ENCODE data around the gene MTURN. TPM values are rescaled to one million over a fixed set of nuclear protein-coding genes. Genes with fewer than 3 reads are reported as not detected.

Gene MTURN
- total and polyA plus RNA-seq, 2 donors (not counting 1 experiment from before 2014, with no cell fraction given) = 4.5 to 13.9 TPM

DNA sequence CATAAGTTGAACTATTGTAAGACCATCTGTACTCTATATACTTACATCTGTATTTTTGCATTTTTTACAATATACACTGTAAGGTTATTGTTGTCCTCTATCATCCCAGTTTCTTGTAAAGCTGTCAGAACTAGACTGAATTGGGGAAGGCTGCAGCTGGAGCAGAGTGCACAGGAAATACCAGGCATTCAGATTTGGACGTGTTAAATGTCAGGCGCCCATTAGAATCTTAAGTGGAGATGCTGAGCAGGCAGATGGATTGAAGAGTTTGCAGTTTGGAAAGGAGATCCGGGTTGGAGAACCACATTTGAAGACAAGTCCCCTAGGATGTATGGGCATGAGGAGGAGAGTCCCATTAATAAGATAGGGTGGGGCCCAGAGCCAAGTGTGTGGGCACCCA is 40.4 kb downstream of the MTURN start:
- intact Hi-C loops (cut with micrococcal nuclease) = loop anchor here (5.0 kb wide), 1 partner anchor 38 kb away; no protein-coding TSS in a partner anchor
- peaks cover 41% of the 10 kb centered on the region for H3K4me1 Mint-ChIP-seq
- Histone ChIP-seq H3K4me3 (ENCODE audit: control extremely low read depth in 1 of 5, extremely low read depth in 1 of 5, insufficient read depth in 1 of 5, low read depth in 2 of 5, low read length in 4 of 5) (no peak overlapping the region), H3K36me3 (replicated peaks in 1 of 2; ENCODE audit: control extremely low read depth in 1 of 2, control insufficient read depth in 1 of 2, extremely low read depth in 1 of 2, insufficient read depth in 2 of 2, low read length in 1 of 2) (no peaks in the 10 kb centered on the region), H3K9ac (ENCODE audit: low read length) (no peak overlapping the region), H3K27me3 (replicated peaks in 1 of 4; ENCODE audit: control extremely low read depth in 1 of 4, control insufficient read depth in 3 of 4, insufficient read depth in 4 of 4, low read length in 3 of 4) (no peaks in the 10 kb centered on the region), H3K9me3 (ENCODE audit: control extremely low read depth in 1 of 3, control insufficient read depth in 2 of 3, insufficient read depth in 1 of 3, low read length in 2 of 3) (no peaks in the 10 kb centered on the region), H3K27ac (ENCODE audit: low read length in 2 of 2) (no peak overlapping the region), H4K20me1 (ENCODE audit: control insufficient read depth, insufficient read depth, low read length, poor library complexity, severe bottlenecking) (no peaks in the 10 kb centered on the region), H3K79me2 (ENCODE audit: control insufficient read depth, insufficient read depth, low read length) (no peaks in the 10 kb centered on the region), H3K4me1 (ENCODE audit: control insufficient read depth in 2 of 2, insufficient read depth in 2 of 2, low read length in 2 of 2) (peaks cover 28 to 37% of the 10 kb centered on the region in 2 donors), H3K4me2 (replicated peaks; ENCODE audit: low read depth, low read length, poor library complexity, severe bottlenecking) (no peak overlapping the region), H2AFZ (ENCODE audit: insufficient read depth, low read depth, low read length, poor library complexity, severe bottlenecking) (no peak overlapping the region)
- no peak overlapping the region for H3K27ac Mint-ChIP-seq
- ATAC-seq (ENCODE audit: low read depth) = no peak
- ChIA-PET POLR2A (no interaction called here), CTCF (interaction anchor here (1.3 kb wide), 1 partner anchor 389 kb away, joined by 3 read pairs; no protein-coding TSS in a partner anchor)
- WGBS (ENCODE audit: insufficient coverage) = 79% methylated on average over 3 of the region's 3 CpGs
- no peak for TF ChIP-seq EZH2 (IDR thresholded peaks at IDR 0.05; ENCODE audit: borderline replicate concordance, insufficient read depth, low read depth, low read length, poor library complexity, severe bottlenecking)
- TF ChIP-seq CTCF (IDR thresholded peaks at IDR 0.05) = no peak
- no peaks in the 10 kb centered on the region for H3K9me3 Mint-ChIP-seq (ENCODE audit: insufficient read depth)
- no peak for DNase-seq
- H3K4me3 Mint-ChIP-seq = no peak overlapping the region
- H3K27me3 Mint-ChIP-seq = no peaks in the 10 kb centered on the region

GRCh38 chr7:30175636-30176147 is 40.9 kb downstream of the MTURN start:
- H3K4me1 ChIP-seq (ENCODE audit: control insufficient read depth in 2 of 2, insufficient read depth in 2 of 2, low read length in 2 of 2) = peaks cover 28 to 37% of the 10 kb centered on the region in 2 donors
- CTCF ChIA-PET = interaction anchor here (0.8 kb wide), 1 partner anchor 100 kb away, joined by 3 read pairs; no protein-coding TSS in a partner anchor
- no peak for DNase-seq
- no peak overlapping the region for H2AFZ ChIP-seq (ENCODE audit: insufficient read depth, low read depth, low read length, poor library complexity, severe bottlenecking)
- no peaks in the 10 kb centered on the region for H3K79me2 ChIP-seq (ENCODE audit: control insufficient read depth, insufficient read depth, low read length)
- Mint-ChIP-seq H3K4me1 (peaks cover 42% of the 10 kb centered on the region), H3K27me3 (no peaks in the 10 kb centered on the region), H3K27ac (no peak overlapping the region), H3K4me3 (no peak overlapping the region), H3K9me3 (ENCODE audit: insufficient read depth) (no peaks in the 10 kb centered on the region)
- no peaks in the 10 kb centered on the region for H3K36me3 ChIP-seq (replicated peaks in 1 of 2; ENCODE audit: control extremely low read depth in 1 of 2, control insufficient read depth in 1 of 2, extremely low read depth in 1 of 2, insufficient read depth in 2 of 2, low read length in 1 of 2)
- no peak overlapping the region for H3K9ac ChIP-seq (ENCODE audit: low read length)
- POLR2A ChIA-PET = no interaction called here
- no peaks in the 10 kb centered on the region for H4K20me1 ChIP-seq (ENCODE audit: control insufficient read depth, insufficient read depth, low read length, poor library complexity, severe bottlenecking)
- no peaks in the 10 kb centered on the region for H3K9me3 ChIP-seq (ENCODE audit: control extremely low read depth in 1 of 3, control insufficient read depth in 2 of 3, insufficient read depth in 1 of 3, low read length in 2 of 3)
- no peak for TF ChIP-seq CTCF (IDR thresholded peaks at IDR 0.05)
- no peak for TF ChIP-seq EZH2 (IDR thresholded peaks at IDR 0.05; ENCODE audit: borderline replicate concordance, insufficient read depth, low read depth, low read length, poor library complexity, severe bottlenecking)
- H3K27ac ChIP-seq (ENCODE audit: low read length in 2 of 2) = no peak overlapping the region
- ATAC-seq (ENCODE audit: low read depth) = no peak
- 93% methylated on average over 7 of the region's 7 CpGs for WGBS (ENCODE audit: insufficient coverage)
- H3K27me3 ChIP-seq (replicated peaks in 1 of 4; ENCODE audit: control extremely low read depth in 1 of 4, control insufficient read depth in 3 of 4, insufficient read depth in 4 of 4, low read length in 3 of 4) = no peaks in the 10 kb centered on the region
- intact Hi-C loops (cut with micrococcal nuclease) = loop anchor here (1.0 to 5.0 kb wide), 2 partner anchors 26 to 38 kb away; no protein-coding TSS in a partner anchor
- H3K4me2 ChIP-seq (replicated peaks; ENCODE audit: low read depth, low read length, poor library complexity, severe bottlenecking) = no peak overlapping the region
- H3K4me3 ChIP-seq (ENCODE audit: control extremely low read depth in 1 of 5, extremely low read depth in 1 of 5, insufficient read depth in 1 of 5, low read depth in 2 of 5, low read length in 4 of 5) = no peak overlapping the region

All from B cell (primary cell).